HepG2 (cell line): Measurements from ENCODE around the gene VAMP5. TPM values are rescaled to one million over a fixed set of nuclear protein-coding genes. Genes with fewer than 3 reads are reported as not detected.
A peak's percentile ranks its signal among the peaks of the same experiment; 100 is the strongest.

Source experiments
- ASH2L ChIP-seq: fragments of 300-600, 200-600 bp; sonication (generic); IDR thresholded peaks from 2 replicates; pipeline ENCODE4 v1.7.0; 2017; ENCODE audit warnings: low read depth, mild to moderate bottlenecking, moderate library complexity, mixed read lengths, low read length; ENCODE audit not compliant: insufficient read length
- EHMT2 ChIP-seq: fragments of 200-600 bp; sonication (generic); IDR thresholded peaks from 2 replicates; pipeline ENCODE4 v1.7.0; 2017; ENCODE audit warnings: antibody characterized with exemption, low read depth, low read length, borderline replicate concordance
- FOXP1 ChIP-seq, 2 experiments: fragments of 450-650 bp in 1 of 2; IDR thresholded peaks; 2 replicates each; pipeline ENCODE4 v1.6.1; 2017 to 2018; ENCODE audit warnings: antibody characterized with exemption in 1 of 2
- GLMP ChIP-seq: sonication (generic); formaldehyde crosslinking; IDR thresholded peaks from 2 replicates; pipeline ENCODE4 v1.9.0; 2021; ENCODE audit warnings: missing genetic modification reagents, mild to moderate bottlenecking, borderline replicate concordance
- HNF1A ChIP-seq, 2 experiments: sonication (generic) in 1 of 2; formaldehyde crosslinking in 1 of 2; IDR thresholded peaks; 2 replicates each; pipeline versions ENCODE4 v1.4.0 to v1.6.1; 2016 to 2020; ENCODE audit warnings: borderline replicate concordance in 1 of 2, low read depth in 1 of 2, mild to moderate bottlenecking in 1 of 2, missing genetic modification reagents in 1 of 2
- KLF11 ChIP-seq: IDR thresholded peaks from 2 replicates; pipeline ENCODE4 v1.6.1; 2016; ENCODE audit warnings: missing compliant biosample characterization
- SKIL ChIP-seq: sonication (generic); formaldehyde crosslinking; IDR thresholded peaks from 2 replicates; pipeline ENCODE4 v1.8.0; 2022; ENCODE audit warnings: missing genetic modification reagents, mild to moderate bottlenecking, moderate library complexity, borderline replicate concordance
- SRSF1 ChIP-seq: fragments of 200-400 bp; formaldehyde crosslinking; optimal IDR thresholded peaks from 2 replicates; pipeline ENCODE3; 2017; ENCODE audit warnings: mild to moderate bottlenecking, low read depth, low read length, moderate library complexity
- THYN1 ChIP-seq: sonication (generic); formaldehyde crosslinking; IDR thresholded peaks from 2 replicates; pipeline ENCODE4 v1.8.1; 2023; ENCODE audit warnings: low read depth, mild to moderate bottlenecking, moderate library complexity, missing genetic modification reagents, borderline replicate concordance
- ZBTB38 ChIP-seq: sonication (generic); formaldehyde crosslinking; IDR thresholded peaks from 2 replicates; pipeline ENCODE4 v1.5.1; 2020; ENCODE audit warnings: mild to moderate bottlenecking, missing genetic modification reagents
- ZBTB43 ChIP-seq: sonication (generic); formaldehyde crosslinking; conservative IDR thresholded peaks from 2 replicates; pipeline ENCODE4 v1.4.0; 2020; ENCODE audit warnings: missing genetic modification reagents
- ZNF24 ChIP-seq: fragments of 450-650 bp; IDR thresholded peaks from 2 replicates; pipeline ENCODE4 v1.6.1; 2017; ENCODE audit warnings: antibody characterized with exemption, mild to moderate bottlenecking
- ZNF274 ChIP-seq: sonication (generic); formaldehyde crosslinking; IDR thresholded peaks from 2 replicates; pipeline ENCODE4 v1.5.1; 2020; ENCODE audit warnings: mild to moderate bottlenecking, missing genetic modification reagents
- ZNF335 ChIP-seq: sonication (generic); formaldehyde crosslinking; IDR thresholded peaks from 2 replicates; pipeline ENCODE4 v1.4.0; 2020; ENCODE audit warnings: missing genetic modification reagents
- ZNF574 ChIP-seq: sonication (generic); formaldehyde crosslinking; IDR thresholded peaks from 2 replicates; pipeline ENCODE4 v1.4.0; 2020; ENCODE audit warnings: missing genetic modification reagents
- ZZZ3 ChIP-seq: sonication (generic); formaldehyde crosslinking; IDR thresholded peaks from 2 replicates; pipeline ENCODE4 v1.4.0; 2020; ENCODE audit warnings: missing genetic modification reagents, mild to moderate bottlenecking, borderline replicate concordance
- polyA plus RNA-seq, 8 experiments: library from polyadenylated mRNA; depleted of rRNA in 3 of 8; stranded (reverse) in 7 of 8; unstranded in 1 of 8; fragments of >200 nt; fragmentation: Illumina TruSeq in 4 of 8; extraction: Trizol in 4 of 8; gene quantifications; 2 replicates each; pipeline versions ENCODE4 v1.2.1 to v1.2.3, GENCODE V29; 2011 to 2016; ENCODE audit warnings: low read depth in 4 of 8, missing spikeins in 1 of 8, mixed read lengths in 1 of 8; ENCODE audit not compliant: insufficient read depth in 1 of 8
- total RNA-seq, 5 experiments: library from RNA; depleted of rRNA; stranded (reverse); fragments of >200 nt; fragmentation: Illumina TruSeq; extraction: Trizol; gene quantifications; 2 replicates each; pipeline ENCODE4 v1.2.3, GENCODE V29; 2016; ENCODE audit warnings: low read depth in 1 of 5

Gene VAMP5
- total and polyA plus RNA-seq, 2 of the 13 experiments (the other 11 are each of a cell fraction or from before 2014, with no cell fraction given): 7.2 to 56.7 TPM

- peak; percentile 39; the same call in 1 of the 2 replicates for TF ChIP-seq ZBTB38 (CRISPR knock-in tag)
- peak; percentile 95 for TF ChIP-seq ZNF274 (CRISPR knock-in tag)
- TF ChIP-seq ZBTB43: peak; percentile 12
- 0 out of 2 replicates have a peak, but pooled peaks have one; percentile 16 for TF ChIP-seq ZNF335 (CRISPR knock-in tag)
- no peak for TF ChIP-seq FOXP1 (IDR thresholded peaks at IDR 0.05)
- no peak for TF ChIP-seq FOXP1 (CRISPR knock-in tag; IDR thresholded peaks at IDR 0.05)
- peak; percentile 85 for TF ChIP-seq ASH2L
- TF ChIP-seq KLF11 (CRISPR knock-in tag): peak; percentile 18; the same call in 1 of the 2 replicates
- TF ChIP-seq ZNF574 (CRISPR knock-in tag): peak; percentile 74
- no peak for TF ChIP-seq SKIL (CRISPR knock-in tag)
- no peak for TF ChIP-seq HNF1A (IDR thresholded peaks at IDR 0.05; ENCODE audit: low read depth)
- no peak; the same call in 1 of the 2 replicates for TF ChIP-seq HNF1A (CRISPR knock-in tag; IDR thresholded peaks at IDR 0.05; ENCODE audit: borderline replicate concordance)
- no peak; the same call in 1 of the 2 replicates for TF ChIP-seq GLMP (CRISPR knock-in tag)
- no peak; the same call in 1 of the 2 replicates for TF ChIP-seq ZZZ3 (CRISPR knock-in tag)
- TF ChIP-seq SRSF1: no peak
- no peak for TF ChIP-seq ZNF24
- TF ChIP-seq EHMT2: no peak
- TF ChIP-seq THYN1 (CRISPR knock-in tag): no peak
Observed at GRCh38 chr2:85595301-85596025, 11.2 kb downstream of the VAMP5 start, which contains the start of gene RNF181 (continued).
